GM18505 (cell line): Measurements from ENCODE around the gene DLK2.
"Not testable (repeated sequence)": the region's sequence is repeated elsewhere in the genome, so short reads cannot be mapped to it uniquely, and the experiment has no call there.

ENCODE experiments used
- ATAC-seq: cut with Tn5 transposase; IDR thresholded peaks from one replicate; pipeline ENCODE4 v1.9.1; 2021; ENCODE audit not compliant: unreplicated experiment
- POLR2A ChIP-seq: IDR thresholded peaks from 4 replicates; pipeline ENCODE4 v1.6.1; 2011; ENCODE audit warnings: borderline replicate concordance; ENCODE audit not compliant: insufficient read depth, insufficient read length; ENCODE audit errors: extremely low read depth

Gene DLK2

GRCh38 chr6:43434943-43435342 is 20.4 kb downstream of the DLK2 start:
- no peak for ATAC-seq
- TF ChIP-seq POLR2A = no peak

DNA sequence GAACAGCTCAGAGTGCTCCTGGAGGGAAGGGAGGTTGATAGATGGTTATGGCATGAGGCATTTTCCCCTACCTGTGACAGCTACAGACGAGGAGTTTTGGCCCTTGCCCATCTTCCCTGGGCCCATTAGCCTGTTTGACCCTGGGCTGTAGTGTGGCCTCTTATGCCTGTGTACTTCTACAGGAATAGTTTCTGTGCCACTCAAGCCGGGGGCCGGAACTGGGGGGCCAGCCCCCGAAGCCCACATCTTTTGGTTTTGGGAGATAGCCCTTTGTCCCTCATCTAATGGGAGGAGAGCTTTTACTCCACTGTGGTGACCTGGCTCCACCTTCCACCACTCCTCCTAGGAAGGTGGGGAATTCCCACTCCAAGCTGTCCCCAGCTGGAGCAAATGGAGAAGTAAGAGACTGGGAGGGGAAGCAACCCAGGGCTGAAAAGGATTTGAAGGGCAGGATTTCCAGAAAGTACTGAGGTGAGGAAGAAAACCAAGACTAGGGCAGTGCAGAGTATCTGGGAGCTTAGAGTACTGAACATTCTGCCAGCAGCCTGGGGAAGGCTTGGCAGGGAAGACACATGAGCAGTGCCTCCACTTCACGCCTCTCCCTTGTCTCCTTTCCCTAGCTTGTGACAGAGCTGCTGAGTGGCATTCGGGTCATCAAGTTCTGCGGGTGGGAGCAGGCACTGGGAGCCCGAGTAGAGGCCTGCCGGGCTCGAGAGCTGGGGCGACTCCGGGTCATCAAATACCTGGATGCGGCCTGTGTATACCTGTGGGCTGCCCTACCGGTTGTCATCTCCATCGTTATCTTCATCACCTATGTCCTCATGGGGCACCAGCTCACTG is 21.1 kb downstream of the DLK2 start:
- TF ChIP-seq POLR2A = no peak
- ATAC-seq = no peak

DNA sequence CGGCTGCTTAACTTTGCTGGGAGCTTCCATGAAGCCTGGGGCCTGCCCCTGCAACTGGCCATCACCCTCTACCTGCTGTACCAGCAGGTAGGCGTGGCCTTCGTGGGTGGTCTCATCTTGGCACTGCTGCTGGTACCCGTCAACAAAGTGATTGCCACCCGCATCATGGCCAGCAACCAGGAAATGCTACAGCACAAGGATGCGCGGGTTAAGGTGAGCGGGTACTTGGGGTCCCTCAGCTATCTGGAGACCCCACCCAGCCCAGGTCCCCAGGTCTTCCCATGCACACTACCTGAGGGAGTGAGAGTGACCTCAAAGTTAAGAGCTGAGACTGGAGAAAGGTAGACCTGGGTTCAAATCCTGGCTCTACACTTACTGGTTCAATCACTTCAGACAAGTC is 22.2 kb downstream of the DLK2 start:
- ATAC-seq = no peak

DNA sequence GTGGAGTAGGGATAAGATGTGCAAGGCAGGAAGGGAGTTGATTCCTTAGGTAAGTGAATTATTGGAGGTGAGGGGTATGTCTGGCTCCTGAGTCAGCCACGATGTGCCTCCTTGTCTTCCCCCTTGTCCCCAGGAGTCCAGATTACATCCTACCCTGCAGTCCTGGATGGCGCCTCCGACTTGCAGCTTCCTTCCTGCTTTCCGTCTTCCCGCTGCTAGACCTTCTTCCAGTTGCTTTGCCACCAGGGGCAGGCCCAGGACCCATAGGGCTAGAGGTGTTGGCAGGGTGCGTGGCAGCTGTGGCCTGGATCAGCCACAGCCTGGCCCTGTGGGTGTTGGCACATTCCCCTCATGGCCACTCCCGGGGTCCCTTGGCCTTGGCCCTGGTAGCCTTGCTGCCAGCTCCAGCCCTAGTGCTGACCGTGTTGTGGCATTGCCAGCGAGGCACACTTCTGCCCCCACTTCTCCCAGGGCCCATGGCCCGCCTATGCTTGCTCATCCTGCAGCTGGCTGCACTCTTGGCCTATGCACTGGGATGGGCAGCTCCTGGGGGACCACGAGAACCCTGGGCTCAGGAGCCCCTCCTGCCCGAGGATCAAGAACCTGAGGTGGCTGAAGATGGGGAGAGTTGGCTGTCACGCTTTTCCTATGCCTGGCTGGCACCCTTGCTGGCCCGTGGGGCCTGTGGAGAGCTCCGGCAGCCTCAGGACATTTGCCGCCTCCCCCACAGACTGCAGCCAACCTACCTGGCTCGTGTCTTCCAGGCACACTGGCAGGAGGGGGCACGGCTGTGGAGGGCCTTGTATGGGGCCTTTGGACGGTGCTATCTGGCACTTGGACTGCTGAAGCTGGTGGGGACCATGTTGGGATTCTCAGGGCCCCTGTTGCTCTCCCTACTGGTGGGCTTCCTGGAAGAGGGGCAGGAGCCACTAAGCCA is 23.1 kb downstream of the DLK2 start:
- ATAC-seq = no peak
- no peak for TF ChIP-seq POLR2A

More for the DNA sequence above, 22.2 kb downstream of the DLK2 start:
- no peak for TF ChIP-seq POLR2A

DNA sequence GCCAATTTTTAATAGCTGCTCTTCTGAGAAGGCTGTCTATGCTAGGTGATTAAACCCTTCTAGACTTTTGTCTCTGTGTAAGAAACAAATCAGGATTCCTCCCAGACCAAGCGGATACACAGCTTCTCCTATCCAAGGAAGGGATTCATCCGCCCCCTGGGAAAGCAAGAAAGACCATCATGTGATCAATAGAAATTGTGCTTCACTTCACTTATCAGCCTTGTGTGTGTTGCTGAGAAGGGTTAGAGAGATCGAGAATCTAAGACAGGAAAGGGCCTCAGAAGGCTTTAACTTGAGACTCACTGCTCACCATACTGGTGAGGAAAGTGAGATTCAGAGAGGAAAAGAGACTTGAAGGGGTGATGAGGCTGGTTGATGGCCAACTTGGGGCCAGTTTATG is 26.5 kb downstream of the DLK2 start:
- ATAC-seq = no peak
- TF ChIP-seq POLR2A = no peak

GRCh38 chr6:43428112-43428570 is 27.2 kb downstream of the DLK2 start:
- no peak for ATAC-seq
- TF ChIP-seq POLR2A = no peak

GRCh38 chr6:43427406-43428111 is 27.8 kb downstream of the DLK2 start, which contains the start of gene ABCC10:
ABCC10 (plus strand) TSS chr6:43427541; CDS start chr6:43427979, 438 bp downstream.
- TF ChIP-seq POLR2A = peak; percentile 87
- peak; percentile 84 for ATAC-seq

DNA sequence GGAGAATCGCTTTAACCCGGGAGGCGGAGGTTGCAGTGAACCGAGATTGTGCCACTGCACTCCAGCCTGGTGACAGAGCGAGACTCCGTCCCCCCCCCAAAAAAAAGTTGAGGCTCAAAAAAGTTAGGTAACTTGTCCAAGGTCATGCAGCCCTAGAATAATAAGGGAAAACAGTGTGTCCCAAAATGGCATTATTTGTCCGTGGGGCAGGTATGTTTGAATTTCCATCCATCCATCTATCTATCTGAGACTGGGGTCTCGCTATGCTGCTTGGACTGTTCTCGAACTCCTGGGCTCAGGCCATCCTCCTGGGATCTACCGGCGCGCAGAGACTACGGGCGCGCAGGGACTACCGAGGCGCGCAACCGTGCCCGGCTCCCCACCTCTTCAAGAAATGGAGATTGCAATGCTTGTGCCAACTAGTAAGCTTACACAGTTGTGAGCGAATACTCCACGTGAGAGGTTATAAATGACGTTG is 28.4 kb downstream of the DLK2 start:
- TF ChIP-seq POLR2A = no peak
- ATAC-seq = no peak

GRCh38 chr6:43425083-43425482 is 30.3 kb downstream of the DLK2 start:
- ATAC-seq = not testable (repeated sequence)

GRCh38 chr6:43421831-43422230 is 33.5 kb downstream of the DLK2 start:
- no peak for ATAC-seq
- TF ChIP-seq POLR2A = no peak

GRCh38 chr6:43420012-43420709 is 35.2 kb downstream of the DLK2 start:
- ATAC-seq = no peak
- TF ChIP-seq POLR2A = no peak

GRCh38 chr6:43416935-43417334 is 38.4 kb downstream of the DLK2 start:
- no peak for TF ChIP-seq POLR2A
- ATAC-seq = no peak

- not testable (repeated sequence) for ATAC-seq
These were observed 40.1 kb downstream of the DLK2 start for GRCh38 chr6:43415275-43415674.
